Measurements from ENCODE around the gene SCRN1.
"Not testable (repeated sequence)": the region's sequence is repeated elsewhere in the genome, so short reads cannot be mapped to it uniquely, and the experiment has no call there.

Gene SCRN1

DNA sequence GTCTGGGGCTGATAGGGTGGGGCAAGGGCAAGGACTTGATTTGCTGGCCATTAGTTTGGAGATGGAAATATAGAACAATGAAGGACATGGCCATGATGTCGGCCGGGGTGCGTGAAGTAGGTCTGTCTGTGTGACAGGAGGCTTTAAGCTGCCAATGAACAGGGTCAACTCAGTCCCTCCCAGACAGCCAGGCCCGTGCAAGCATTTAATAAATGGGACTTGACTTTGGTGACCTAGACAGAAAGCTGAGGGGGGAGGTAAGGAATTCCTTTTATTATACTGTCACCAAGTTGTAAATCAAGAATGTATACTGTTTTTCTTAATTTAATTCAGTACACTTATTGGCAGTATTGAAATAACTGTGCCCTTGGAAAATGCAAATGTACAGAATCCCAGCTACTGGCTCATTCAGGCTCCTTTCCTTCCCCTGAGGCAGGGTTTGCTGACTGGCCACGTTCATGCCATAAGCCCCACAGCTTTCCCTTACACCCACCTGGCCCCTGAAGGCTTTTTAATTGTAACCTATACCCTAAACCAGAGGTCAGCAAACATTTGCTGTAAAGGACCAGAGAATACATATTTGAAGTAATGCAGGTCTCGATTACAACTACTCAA lies 96.1 kb downstream of the SCRN1 start:
- no peak for DNase-seq (ENCODE audit: low read depth in 2 of 3, low spot score in 2 of 3)

DNA sequence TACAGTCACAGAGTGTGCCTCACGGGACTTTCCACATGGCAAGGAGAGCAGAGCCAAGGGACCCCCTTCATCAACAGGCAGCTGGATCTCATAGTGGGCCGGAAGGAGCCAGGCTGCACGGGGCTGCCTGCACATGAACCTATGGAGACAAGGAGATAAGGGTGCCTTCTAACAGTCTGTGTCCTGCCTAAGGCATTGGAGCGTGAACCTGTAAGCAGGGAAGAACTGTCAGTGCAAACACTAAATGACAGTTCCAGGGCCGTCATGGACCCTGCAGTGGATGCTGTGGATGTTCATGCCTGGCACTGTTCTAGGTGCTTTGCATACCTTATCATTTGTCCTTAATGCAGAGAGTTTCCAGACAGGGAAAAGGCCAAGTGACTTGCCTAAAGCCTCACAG lies 97.4 kb downstream of the SCRN1 start:
- no peak for DNase-seq (ENCODE audit: low read depth in 2 of 3, low spot score in 2 of 3)

DNA sequence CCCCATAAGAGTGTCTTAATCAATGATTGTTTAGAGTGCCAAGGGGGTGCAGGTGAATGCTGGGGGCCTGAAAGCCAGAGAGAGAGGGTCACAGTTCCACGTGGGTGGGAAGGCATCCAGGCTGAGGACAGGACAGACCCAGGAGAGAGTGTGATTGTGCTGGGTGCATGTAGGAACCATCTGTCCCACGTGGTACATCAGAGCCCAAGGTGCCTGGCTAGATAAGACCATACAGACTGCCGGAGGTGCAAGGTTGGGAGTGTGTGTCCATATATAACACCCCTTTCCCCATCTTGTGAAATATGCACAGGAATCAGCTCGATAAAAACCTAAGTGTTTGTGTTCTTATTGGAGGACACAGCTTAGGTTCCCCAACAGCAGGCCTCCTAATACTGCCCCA lies 97.8 kb downstream of the SCRN1 start:
- no peak for DNase-seq (ENCODE audit: low read depth in 2 of 3, low spot score in 2 of 3)

DNA sequence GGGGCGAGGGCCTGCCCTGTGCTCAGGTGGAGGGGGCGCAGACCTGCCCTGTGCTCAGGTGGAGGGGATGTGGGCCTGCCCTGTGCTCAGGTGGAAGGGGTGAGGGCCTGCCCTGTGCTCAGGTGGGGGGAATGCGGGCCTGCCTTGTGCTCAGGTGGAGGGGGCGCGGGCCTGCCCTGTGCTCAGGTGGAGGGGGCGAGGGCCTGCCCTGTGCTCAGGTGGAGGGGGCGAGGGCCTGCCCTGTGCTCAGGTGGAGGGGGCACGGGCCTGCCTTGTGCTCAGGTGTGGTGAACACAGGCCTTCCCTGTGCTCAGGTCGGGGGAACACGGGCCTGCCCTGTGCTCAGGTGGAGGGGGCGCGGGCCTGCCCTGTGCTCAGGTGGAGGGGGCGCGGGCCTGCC lies 98.8 kb downstream of the SCRN1 start:
- not testable (repeated sequence) for DNase-seq (ENCODE audit: low read depth in 2 of 3, low spot score in 2 of 3)

- no peak for DNase-seq (ENCODE audit: low read depth in 2 of 3, low spot score in 2 of 3)
These were observed 99.3 kb downstream of the SCRN1 start for GRCh38 chr7:29890251-29890650.

DNA sequence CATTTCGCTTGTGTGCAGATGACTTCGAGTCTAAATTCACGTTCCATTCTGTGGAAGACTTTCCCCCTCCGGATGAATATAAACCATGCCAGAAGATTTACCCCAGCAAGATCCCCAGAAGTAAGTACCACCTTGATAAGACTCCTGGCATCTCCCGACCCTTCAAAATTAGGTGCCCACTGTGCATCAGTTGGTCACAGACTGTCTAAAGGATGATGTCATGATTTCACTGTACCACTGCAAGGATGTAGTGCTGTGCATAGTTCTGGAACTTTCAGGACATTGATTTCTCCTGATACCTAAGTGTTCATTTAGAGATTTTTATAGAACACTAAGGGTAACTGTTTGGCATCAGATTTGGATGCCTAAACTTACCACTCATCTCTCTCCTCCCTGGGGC lies 100.3 kb downstream of the SCRN1 start:
- DNase-seq (ENCODE audit: low read depth in 2 of 3, low spot score in 2 of 3): no peak

DNA sequence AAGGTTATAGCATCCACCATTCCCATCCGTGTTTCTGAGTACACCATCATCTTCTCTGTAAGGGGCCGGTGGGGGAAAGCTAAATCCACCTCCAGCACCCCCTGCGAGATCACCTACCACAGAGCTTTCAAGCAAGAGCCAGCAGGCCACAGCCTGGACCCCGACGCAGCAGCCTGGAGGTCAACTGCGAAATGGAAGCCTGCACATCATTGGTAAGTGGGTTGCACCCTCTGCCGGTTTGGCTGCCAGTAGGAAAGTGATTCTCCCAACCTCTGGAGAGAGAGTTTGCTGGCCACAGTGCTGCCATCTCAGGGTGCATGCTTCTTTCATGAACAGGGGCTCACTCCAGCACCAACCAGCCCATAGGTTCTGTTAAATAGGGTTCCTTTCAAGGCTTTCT lies 101.6 kb downstream of the SCRN1 start:
- DNase-seq (ENCODE audit: low read depth in 2 of 3, low spot score in 2 of 3): no peak

DNA sequence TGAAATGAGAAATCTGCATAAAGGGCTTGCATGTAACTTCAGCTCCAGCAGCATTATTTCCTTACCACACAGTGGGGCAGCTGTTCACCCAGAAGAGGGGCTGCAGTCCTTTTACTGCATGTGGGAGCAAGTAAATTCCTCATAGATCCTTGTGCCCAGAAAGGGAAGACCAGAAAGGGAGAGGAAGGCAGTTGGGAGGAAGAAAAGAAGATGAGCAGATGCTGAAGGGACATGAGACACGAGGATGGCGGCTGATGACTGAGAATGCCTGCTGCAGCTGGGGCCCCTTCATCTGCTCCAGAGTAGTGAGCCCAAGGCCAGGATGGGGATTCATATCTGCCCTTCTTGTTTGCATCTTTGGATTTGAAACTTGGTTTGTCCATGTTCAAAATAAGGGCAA lies 102.8 kb downstream of the SCRN1 start:
- no peak for DNase-seq (ENCODE audit: low read depth in 2 of 3, low spot score in 2 of 3)

DNA sequence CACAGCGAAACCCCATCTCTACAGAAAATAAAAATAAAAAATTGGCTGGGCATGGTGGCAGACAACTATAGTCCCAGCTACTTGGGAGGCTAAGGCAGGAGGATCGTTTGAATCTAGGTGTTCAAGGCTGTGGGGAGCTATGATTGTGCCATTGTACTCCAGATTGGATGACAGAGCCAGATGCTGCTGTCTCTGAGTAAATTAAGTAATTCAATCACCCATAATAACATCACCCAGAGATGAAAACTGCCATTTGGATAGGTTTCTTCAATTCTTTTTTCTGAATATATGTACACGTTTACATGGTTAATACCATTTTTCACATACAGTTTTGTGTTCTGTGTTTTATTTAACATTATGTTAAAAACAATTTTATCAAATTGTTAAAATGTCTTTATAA lies 104.0 kb downstream of the SCRN1 start:
- DNase-seq (ENCODE audit: low read depth in 2 of 3, low spot score in 2 of 3): no peak

DNA sequence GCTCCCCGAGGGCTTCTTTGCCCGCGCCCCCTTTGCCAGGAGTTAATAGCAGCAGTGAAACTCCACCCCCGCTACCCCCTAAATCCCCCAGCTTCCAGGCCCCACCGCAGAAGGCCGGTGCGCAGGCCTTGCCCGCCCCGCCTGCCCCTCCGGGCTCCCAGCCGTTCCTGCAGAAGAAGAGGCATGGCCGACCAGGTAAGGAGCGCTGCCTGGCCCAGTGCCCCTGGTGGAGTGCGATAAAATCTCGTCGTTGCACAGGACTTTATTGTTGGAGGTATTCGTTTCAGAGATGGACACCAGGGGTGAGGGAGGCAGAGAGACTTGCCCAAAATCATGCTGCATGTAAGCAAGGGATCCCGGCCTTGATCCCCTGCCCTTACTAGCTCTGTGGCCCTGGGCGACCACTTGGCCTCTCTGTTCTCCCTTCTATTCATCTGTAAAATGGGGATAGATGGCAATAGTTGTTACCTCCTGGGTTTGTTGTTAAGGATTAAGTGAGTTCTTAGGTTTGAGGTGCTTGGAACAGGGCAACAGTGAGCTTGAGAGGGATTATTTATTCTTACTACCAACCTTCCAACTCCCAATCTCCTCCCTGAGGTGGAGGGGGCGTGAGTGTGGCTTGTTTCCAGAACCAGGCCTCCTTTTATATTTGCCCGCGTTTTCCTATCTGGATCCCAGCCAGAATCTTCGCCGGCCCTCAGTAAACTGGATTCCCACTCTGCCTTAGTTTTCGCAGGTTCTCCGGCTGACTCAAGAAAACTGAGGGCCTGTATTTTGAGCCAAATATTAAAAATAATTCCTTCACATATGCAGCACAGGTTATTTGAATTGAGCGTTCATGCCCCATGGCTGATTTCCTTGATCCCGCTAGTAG lies 105.0 kb downstream of the SCRN1 start:
- DNase-seq (ENCODE audit: low read depth in 2 of 3, low spot score in 2 of 3): no peak

DNA sequence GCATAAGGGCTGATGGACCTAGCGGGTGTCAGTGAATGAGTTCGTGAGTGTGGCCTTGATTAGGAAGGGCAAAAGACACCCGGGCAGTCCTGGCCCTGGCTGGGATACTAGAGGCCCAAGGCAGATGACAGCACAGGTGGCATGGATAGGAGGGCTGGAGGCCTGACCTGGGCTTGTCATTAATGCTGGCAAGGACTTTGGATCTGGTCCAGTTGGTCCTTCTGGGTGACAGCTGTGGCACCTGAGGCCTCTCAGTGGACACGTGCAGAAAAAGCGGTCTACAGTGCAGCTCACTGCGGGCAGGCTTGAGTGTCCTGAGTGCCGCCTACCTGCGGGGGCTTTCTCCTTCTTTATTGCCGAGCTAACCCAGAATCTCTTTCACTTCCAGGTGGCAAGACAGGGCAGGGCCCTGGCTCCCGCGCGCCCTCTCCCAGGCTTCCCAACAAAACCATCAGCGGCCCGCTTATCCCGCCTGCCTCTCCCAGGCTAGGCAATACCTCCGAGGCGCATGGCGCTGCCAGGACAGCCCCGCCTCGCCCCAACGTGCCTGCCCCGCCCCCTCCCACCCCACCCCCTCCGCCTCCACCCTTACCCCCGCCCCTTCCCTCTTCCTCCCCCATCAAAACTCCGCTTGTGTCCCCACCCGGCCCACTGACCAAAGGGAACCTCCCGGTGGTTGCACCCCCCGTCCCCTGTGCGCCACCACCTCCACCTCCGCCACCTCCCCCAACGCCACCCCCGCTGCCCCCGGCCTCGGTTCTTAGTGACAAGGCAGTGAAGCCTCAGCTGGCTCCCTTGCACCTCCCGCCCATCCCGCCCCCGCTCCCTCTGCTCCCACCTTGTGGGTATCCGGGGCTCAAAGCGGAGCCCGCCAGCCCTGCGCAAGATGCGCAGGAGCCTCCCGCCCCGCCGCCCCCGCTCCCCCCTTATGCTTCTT lies 105.9 kb downstream of the SCRN1 start:
- DNase-seq (ENCODE audit: low read depth in 2 of 3, low spot score in 2 of 3): no peak

- no peak for DNase-seq (ENCODE audit: low read depth in 2 of 3, low spot score in 2 of 3)
These were observed 107.1 kb downstream of the SCRN1 start for GRCh38 chr7:29882481-29882880.

- DNase-seq (ENCODE audit: low read depth in 2 of 3, low spot score in 2 of 3): no peak
These were observed 107.9 kb downstream of the SCRN1 start for GRCh38 chr7:29881724-29882123.

- DNase-seq (ENCODE audit: low read depth in 2 of 3, low spot score in 2 of 3): no peak
These were observed 110.0 kb downstream of the SCRN1 start for GRCh38 chr7:29879609-29880008.

GRCh38 chr7:29878081-29878688 lies 111.4 kb downstream of the SCRN1 start:
- DNase-seq (ENCODE audit: low read depth in 2 of 3, low spot score in 2 of 3): no peak

DNA sequence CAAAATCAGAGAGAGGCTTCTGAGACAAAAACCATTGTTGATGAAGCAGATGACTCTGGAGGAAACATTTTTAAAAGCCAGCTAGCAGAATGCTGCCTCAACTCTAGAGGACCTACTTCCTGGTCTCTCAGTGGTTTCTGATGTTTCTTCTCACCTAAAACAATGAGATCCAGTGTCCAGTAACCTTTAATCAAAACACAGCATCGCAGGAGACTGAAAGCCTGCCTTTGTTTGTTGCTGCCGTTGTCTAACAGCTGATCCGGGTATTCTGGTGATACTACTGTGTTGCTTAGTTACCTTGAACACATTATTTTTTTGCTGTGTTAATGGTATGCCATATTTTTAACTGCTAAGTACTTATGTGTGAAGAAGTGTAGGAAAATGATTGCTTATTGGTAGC lies 112.4 kb downstream of the SCRN1 start:
- no peak for DNase-seq (ENCODE audit: low read depth in 2 of 3, low spot score in 2 of 3)

DNA sequence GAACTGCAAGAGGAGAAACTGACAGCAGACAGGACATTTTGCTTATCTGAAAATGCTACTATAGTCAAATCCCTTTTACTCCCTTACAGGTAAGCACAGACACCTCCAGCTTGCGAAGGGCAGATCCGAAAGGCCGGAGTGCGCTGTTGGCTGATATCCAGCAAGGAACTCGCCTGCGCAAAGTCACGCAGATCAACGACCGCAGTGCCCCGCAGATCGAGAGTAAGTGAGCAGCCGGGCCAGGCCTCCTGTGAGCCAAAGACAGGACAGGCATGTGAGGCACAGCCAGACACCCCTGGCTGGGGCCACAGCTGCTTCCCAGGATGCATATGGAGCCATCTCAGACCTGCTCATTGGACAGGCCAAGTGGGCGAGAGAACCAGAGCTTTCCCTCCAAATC lies 113.9 kb downstream of the SCRN1 start:
- DNase-seq (ENCODE audit: low read depth in 2 of 3, low spot score in 2 of 3): no peak

DNA sequence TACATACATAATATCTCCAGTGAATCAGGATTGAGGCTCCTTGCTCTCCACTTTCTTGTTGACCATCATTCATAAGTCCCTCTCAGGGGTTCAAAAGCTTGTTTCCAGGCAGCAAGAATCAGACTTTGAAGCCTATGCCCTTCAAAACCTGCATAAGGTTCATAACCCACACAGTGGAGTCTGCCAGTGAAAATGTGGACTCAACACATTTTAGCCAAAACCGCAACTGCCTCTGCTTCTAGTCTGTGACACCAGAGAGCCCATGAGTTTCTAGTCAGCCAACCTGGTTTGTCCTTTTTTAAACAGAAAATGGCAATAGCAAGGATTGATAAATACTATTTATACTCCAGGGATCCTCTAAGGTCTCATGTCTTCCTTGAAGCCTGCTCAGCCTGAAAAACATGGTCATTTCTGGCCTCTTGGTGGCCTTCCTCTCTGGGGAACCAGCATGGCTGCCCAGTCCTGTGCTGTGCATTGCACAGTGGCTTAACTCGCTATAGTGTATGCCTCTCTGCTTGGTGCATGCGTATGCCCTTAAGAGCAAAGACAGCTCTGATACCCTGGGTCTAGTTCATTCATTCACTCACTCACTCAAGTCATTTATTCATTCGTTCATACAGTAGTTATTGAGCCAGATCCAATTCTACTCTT lies 115.8 kb downstream of the SCRN1 start:
- no peak for DNase-seq (ENCODE audit: low read depth in 2 of 3, low spot score in 2 of 3)

DNA sequence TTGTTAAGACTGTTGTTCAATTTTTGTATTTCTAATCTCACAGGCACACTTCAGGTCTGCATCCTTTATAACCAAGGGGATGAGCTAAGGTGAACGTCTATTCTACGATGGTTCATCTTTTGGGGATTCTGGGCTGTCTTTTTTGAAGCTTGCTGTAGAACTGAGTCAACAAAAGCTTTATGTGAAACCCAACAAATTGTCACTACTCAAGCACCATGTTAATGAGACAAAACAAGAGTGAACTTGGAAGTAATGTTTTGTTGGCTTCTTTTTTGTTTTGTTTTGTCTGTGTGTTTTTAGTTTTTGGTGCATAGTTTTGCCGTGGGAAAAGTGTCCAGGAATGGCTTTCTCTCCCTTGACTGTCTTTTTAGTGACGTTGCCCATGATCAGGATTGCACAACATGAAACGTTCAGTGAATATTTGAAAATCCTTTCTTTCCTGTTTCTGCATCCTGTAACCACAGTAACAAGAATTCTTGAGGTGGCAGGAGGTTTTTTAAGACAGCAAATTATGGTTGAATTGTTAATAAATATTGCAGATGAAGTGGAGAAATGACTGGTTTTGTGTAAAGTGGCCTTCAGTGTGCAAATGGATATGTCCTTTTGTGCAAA lies 117.7 kb downstream of the SCRN1 start:
- DNase-seq (ENCODE audit: low read depth in 2 of 3, low spot score in 2 of 3): no peak
